GM21528 (cell line): ENCODE measurements around the gene ABL1.

Experiments
- ATAC-seq: cut with Tn5 transposase; IDR thresholded peaks from one replicate; pipeline ENCODE4 v1.9.1; 2021; ENCODE audit warnings: mild to moderate bottlenecking, moderate library complexity; ENCODE audit not compliant: unreplicated experiment, low FRiP score

The ABL1 gene

GRCh38 chr9:130870491-130871381 is 35.7 kb downstream of the ABL1 start:
- no peak for ATAC-seq

GRCh38 chr9:130871395-130872062 is 36.5 kb downstream of the ABL1 start:
- no peak for ATAC-seq

GRCh38 chr9:130872093-130872492 is 37.0 kb downstream of the ABL1 start:
- no peak for ATAC-seq

- no peak for ATAC-seq
Measured at GRCh38 chr9:130872508-130872907, 37.5 kb downstream of the ABL1 start.

GRCh38 chr9:130872912-130873503 is 38.0 kb downstream of the ABL1 start:
- no peak for ATAC-seq

- ATAC-seq: no peak
Measured at GRCh38 chr9:130873966-130874365, 38.9 kb downstream of the ABL1 start.

- no peak for ATAC-seq
Measured at GRCh38 chr9:130874783-130875182, 39.7 kb downstream of the ABL1 start.

- no peak for ATAC-seq
Measured at GRCh38 chr9:130877300-130877699, 42.2 kb downstream of the ABL1 start.

- ATAC-seq: no peak
Measured at GRCh38 chr9:130878295-130878694, 43.2 kb downstream of the ABL1 start.

GRCh38 chr9:130879863-130880411 is 44.9 kb downstream of the ABL1 start:
- ATAC-seq: no peak

- no peak for ATAC-seq
Measured at GRCh38 chr9:130880599-130881220, 45.7 kb downstream of the ABL1 start.

GRCh38 chr9:130881516-130881915 is 46.5 kb downstream of the ABL1 start:
- no peak for ATAC-seq

- no peak for ATAC-seq
Measured at GRCh38 chr9:130882696-130883225, 47.7 kb downstream of the ABL1 start.

GRCh38 chr9:130883479-130883878 is 48.4 kb downstream of the ABL1 start:
- ATAC-seq: no peak

- no peak for ATAC-seq
Measured at GRCh38 chr9:130884111-130884531, 49.1 kb downstream of the ABL1 start.

- no peak for ATAC-seq
Measured at GRCh38 chr9:130884542-130885483, 49.8 kb downstream of the ABL1 start.

GRCh38 chr9:130885484-130886375 is 50.7 kb downstream of the ABL1 start:
- no peak for ATAC-seq

- ATAC-seq: no peak
Measured at GRCh38 chr9:130886981-130887380, 51.9 kb downstream of the ABL1 start.
